Measurements from ENCODE around the gene CCDC194. TPM values are rescaled to one million over a fixed set of nuclear protein-coding genes. Genes with fewer than 3 reads are reported as not detected.
"Not testable (repeated sequence)": the region's sequence is repeated elsewhere in the genome, so short reads cannot be mapped to it uniquely, and the experiment has no call there.

CCDC194 gene
- polyA plus RNA-seq, 1 experiment, result not detected

GRCh38 chr19:17365361-17365760, 28.6 kb downstream of the CCDC194 start:
- no peak overlapping the region for H3K4me3 ChIP-seq (ENCODE audit: low read depth, low read length)
- no peaks in the 10 kb centered on the region for H3K27me3 ChIP-seq (ENCODE audit: control insufficient read depth, insufficient read depth, low read length)
- no peak for TF ChIP-seq CTCF (IDR thresholded peaks at IDR 0.05; ENCODE audit: insufficient read depth, low read depth, low read length)
- POLR2A ChIA-PET, result no interaction called here
- no peak for DNase-seq (ENCODE audit: low read depth)
- CTCF ChIA-PET, result interaction anchor here (1.3 to 1.7 kb wide), 2 partner anchors 20 to 21 kb away, joined by 3 to 4 read pairs; no protein-coding TSS in a partner anchor
- H3K36me3 ChIP-seq (ENCODE audit: control insufficient read depth, insufficient read depth, low read length), result no peaks in the 10 kb centered on the region

- H3K4me3 ChIP-seq (ENCODE audit: low read depth, low read length); H3K36me3 ChIP-seq (ENCODE audit: control insufficient read depth, insufficient read depth, low read length); POLR2A ChIA-PET; H3K27me3 ChIP-seq (ENCODE audit: control insufficient read depth, insufficient read depth, low read length); DNase-seq (ENCODE audit: low read depth): not testable (repeated sequence)
- CTCF ChIA-PET, result interaction anchor here (0.7 kb wide), 1 partner anchor 18 kb away, joined by 3 read pairs; no protein-coding TSS in a partner anchor
These were observed 30.0 kb downstream of the CCDC194 start for GRCh38 chr19:17363852-17364605.

GRCh38 chr19:17359905-17360800, 33.8 kb downstream of the CCDC194 start:
- no peak for TF ChIP-seq CTCF (IDR thresholded peaks at IDR 0.05; ENCODE audit: insufficient read depth, low read depth, low read length)
- CTCF ChIA-PET, result interaction anchor here (1.6 kb wide), 2 partner anchors 26 to 136 kb away, joined by 3 to 5 read pairs; no protein-coding TSS in a partner anchor
- DNase-seq (ENCODE audit: low read depth), result no peak
- Histone ChIP-seq H3K36me3 (ENCODE audit: control insufficient read depth, insufficient read depth, low read length) (no peaks in the 10 kb centered on the region), H3K4me3 (ENCODE audit: low read depth, low read length) (no peak overlapping the region), H3K27me3 (ENCODE audit: control insufficient read depth, insufficient read depth, low read length) (no peaks in the 10 kb centered on the region)
- POLR2A ChIA-PET, result no interaction called here

- ChIA-PET CTCF (interaction anchor here (0.6 to 1.6 kb wide), 3 partner anchors 9 to 75 kb away, joined by 3 to 5 read pairs (median 4); no protein-coding TSS in a partner anchor), POLR2A (no interaction called here)
- no peak for DNase-seq (ENCODE audit: low read depth)
- TF ChIP-seq CTCF (IDR thresholded peaks at IDR 0.05; ENCODE audit: insufficient read depth, low read depth, low read length), result no peak
- Histone ChIP-seq H3K27me3 (ENCODE audit: control insufficient read depth, insufficient read depth, low read length) (no peaks in the 10 kb centered on the region), H3K4me3 (ENCODE audit: low read depth, low read length) (no peak overlapping the region), H3K36me3 (ENCODE audit: control insufficient read depth, insufficient read depth, low read length) (no peaks in the 10 kb centered on the region)
These were observed 35.6 kb downstream of the CCDC194 start for GRCh38 chr19:17358395-17358794.

- CTCF ChIA-PET, result interaction anchor here (0.6 to 1.6 kb wide), 4 partner anchors 9 to 28 kb away, joined by 3 to 5 read pairs (median 4); no protein-coding TSS in a partner anchor
- no peaks in the 10 kb centered on the region for H3K36me3 ChIP-seq (ENCODE audit: control insufficient read depth, insufficient read depth, low read length)
- POLR2A ChIA-PET, result no interaction called here
- no peak for DNase-seq (ENCODE audit: low read depth)
- no peak overlapping the region for H3K4me3 ChIP-seq (ENCODE audit: low read depth, low read length)
- no peak for TF ChIP-seq CTCF (IDR thresholded peaks at IDR 0.05; ENCODE audit: insufficient read depth, low read depth, low read length)
- H3K27me3 ChIP-seq (ENCODE audit: control insufficient read depth, insufficient read depth, low read length), result no peaks in the 10 kb centered on the region
These were observed 36.3 kb downstream of the CCDC194 start for GRCh38 chr19:17357724-17358123.
